ENCODE results near the gene SH3PXD2A.

DNA sequence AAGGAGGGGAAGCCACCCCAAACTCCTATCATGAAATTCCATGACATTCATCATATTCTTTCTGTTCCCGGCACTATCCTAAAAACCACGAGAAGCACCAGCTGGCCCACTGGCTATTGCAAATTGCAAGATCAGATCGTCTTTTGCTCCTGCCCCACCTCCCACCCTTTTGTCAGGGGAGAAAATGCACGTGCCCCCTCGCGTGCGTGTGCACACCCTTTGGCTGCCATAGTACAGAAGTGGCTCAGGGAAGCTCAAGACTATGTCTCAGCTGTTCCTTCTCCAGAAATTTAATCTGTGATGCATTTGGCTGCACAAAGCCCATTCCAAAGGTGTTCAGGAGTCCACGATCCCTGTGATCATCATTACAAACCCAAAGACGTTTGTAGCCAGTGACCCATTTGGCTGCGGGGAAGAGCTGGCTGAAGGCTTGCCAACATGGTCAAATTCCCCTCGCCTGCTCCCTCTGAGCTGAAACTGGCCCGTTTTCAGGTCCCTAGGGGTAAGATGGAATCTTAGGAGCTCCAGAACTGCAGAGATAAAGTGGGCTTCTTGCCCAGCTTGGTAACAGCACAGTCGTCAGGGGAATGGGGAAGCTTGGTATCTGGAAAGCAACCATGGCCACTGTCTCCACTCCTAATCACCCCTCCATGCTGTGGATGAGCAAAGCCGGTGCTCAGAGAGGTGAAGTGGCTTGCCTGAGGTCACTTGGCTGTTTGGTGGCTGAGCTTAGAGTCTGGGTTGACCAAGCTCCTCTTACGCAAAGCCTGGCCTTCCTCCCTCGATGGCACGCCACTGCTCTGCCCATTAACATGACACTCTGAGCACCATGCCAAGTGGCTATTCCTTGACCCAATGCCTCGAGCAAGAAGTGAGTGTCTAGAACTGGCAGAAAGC, 206.5 kb downstream of the SH3PXD2A start:
- TF ChIP-seq, protein P1, sequence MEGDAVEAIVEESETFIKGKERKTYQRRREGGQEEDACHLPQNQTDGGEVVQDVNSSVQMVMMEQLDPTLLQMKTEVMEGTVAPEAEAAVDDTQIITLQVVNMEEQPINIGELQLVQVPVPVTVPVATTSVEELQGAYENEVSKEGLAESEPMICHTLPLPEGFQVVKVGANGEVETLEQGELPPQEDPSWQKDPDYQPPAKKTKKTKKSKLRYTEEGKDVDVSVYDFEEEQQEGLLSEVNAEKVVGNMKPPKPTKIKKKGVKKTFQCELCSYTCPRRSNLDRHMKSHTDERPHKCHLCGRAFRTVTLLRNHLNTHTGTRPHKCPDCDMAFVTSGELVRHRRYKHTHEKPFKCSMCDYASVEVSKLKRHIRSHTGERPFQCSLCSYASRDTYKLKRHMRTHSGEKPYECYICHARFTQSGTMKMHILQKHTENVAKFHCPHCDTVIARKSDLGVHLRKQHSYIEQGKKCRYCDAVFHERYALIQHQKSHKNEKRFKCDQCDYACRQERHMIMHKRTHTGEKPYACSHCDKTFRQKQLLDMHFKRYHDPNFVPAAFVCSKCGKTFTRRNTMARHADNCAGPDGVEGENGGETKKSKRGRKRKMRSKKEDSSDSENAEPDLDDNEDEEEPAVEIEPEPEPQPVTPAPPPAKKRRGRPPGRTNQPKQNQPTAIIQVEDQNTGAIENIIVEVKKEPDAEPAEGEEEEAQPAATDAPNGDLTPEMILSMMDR (IDR thresholded peaks at IDR 0.05), result no peak
- TF ChIP-seq POLR2AphosphoS5 (IDR thresholded peaks at IDR 0.05; ENCODE audit: insufficient read depth in 1 of 2, low read depth in 1 of 2), result peak in 1 of 2 donors; percentile 40
- TF ChIP-seq POLR2A (IDR thresholded peaks at IDR 0.05), result no peak
